ENCODE data around the gene ADARB1. TPM values are rescaled to one million over a fixed set of nuclear protein-coding genes. Genes with fewer than 3 reads are reported as not detected.
A peak's percentile ranks its signal among the peaks of the same experiment; 100 is the strongest.

ADARB1 gene
- total and polyA plus RNA-seq, 4 donors: 54.7 to 224 (median 90.6) TPM

GRCh38 chr21:45202889-45203288 is 128.5 kb downstream of the ADARB1 start:
- Histone ChIP-seq H3K27me3 (ENCODE audit: control insufficient read depth in 1 of 2, insufficient read depth in 2 of 2, low read length in 1 of 2) (no peaks in the 10 kb centered on the region), H3K27ac (ENCODE audit: low read depth in 1 of 2, low read length in 2 of 2) (no peak overlapping the region), H3K36me3 (ENCODE audit: control insufficient read depth in 1 of 2, insufficient read depth in 2 of 2, low read length in 1 of 2) (peaks cover 1 to 10% of the 10 kb centered on the region in 2 donors), H3K4me3 (ENCODE audit: low read length in 2 of 2) (no peak overlapping the region), H3K4me1 (ENCODE audit: control insufficient read depth in 1 of 2, insufficient read depth in 2 of 2, low read length in 2 of 2) (no peaks in the 10 kb centered on the region), H3K9me3 (ENCODE audit: control insufficient read depth, low read length) (no peaks in the 10 kb centered on the region)
- 75 to 79% methylated on average over 16 of the region's 16 CpGs for WGBS, 2 donors
- no peak for ATAC-seq (ENCODE audit: low FRiP score)
- intact Hi-C loops (cut with DNase I): no loop called here
- DNase-seq: no peak

GRCh38 chr21:45203983-45204382 is 129.6 kb downstream of the ADARB1 start:
- Histone ChIP-seq H3K36me3 (ENCODE audit: control insufficient read depth in 1 of 2, insufficient read depth in 2 of 2, low read length in 1 of 2) (peaks cover 4 to 11% of the 10 kb centered on the region in 2 donors), H3K4me1 (ENCODE audit: control insufficient read depth in 1 of 2, insufficient read depth in 2 of 2, low read length in 2 of 2) (no peaks in the 10 kb centered on the region), H3K27ac (ENCODE audit: low read depth in 1 of 2, low read length in 2 of 2) (no peak overlapping the region), H3K9me3 (ENCODE audit: control insufficient read depth, low read length) (no peaks in the 10 kb centered on the region), H3K4me3 (ENCODE audit: low read length in 2 of 2) (no peak overlapping the region), H3K27me3 (ENCODE audit: control insufficient read depth in 1 of 2, insufficient read depth in 2 of 2, low read length in 1 of 2) (no peaks in the 10 kb centered on the region)
- ATAC-seq (ENCODE audit: low FRiP score): no peak
- no peak for DNase-seq
- intact Hi-C loops (cut with DNase I): no loop called here
- WGBS, 2 donors: 57 to 62% methylated on average over 8 of the region's 8 CpGs

GRCh38 chr21:45204395-45204794 is 130.0 kb downstream of the ADARB1 start:
- peaks cover 4 to 7% of the 10 kb centered on the region in 2 donors for H3K36me3 ChIP-seq (ENCODE audit: control insufficient read depth in 1 of 2, insufficient read depth in 2 of 2, low read length in 1 of 2)
- ATAC-seq (ENCODE audit: low FRiP score) (no peak), DNase-seq (no peak)
- H3K27me3 ChIP-seq (ENCODE audit: control insufficient read depth in 1 of 2, insufficient read depth in 2 of 2, low read length in 1 of 2): no peaks in the 10 kb centered on the region
- H3K4me3 ChIP-seq (ENCODE audit: low read length in 2 of 2): no peak overlapping the region
- H3K4me1 ChIP-seq (ENCODE audit: control insufficient read depth in 1 of 2, insufficient read depth in 2 of 2, low read length in 2 of 2): no peaks in the 10 kb centered on the region
- no peak overlapping the region for H3K27ac ChIP-seq (ENCODE audit: low read depth in 1 of 2, low read length in 2 of 2)
- intact Hi-C loops (cut with DNase I): no loop called here
- 76 to 81% methylated on average over 11 of the region's 11 CpGs for WGBS, 2 donors
- no peaks in the 10 kb centered on the region for H3K9me3 ChIP-seq (ENCODE audit: control insufficient read depth, low read length)

- WGBS, 2 donors: 77 to 80% methylated on average over 9 of the region's 9 CpGs
- H3K4me3 ChIP-seq (ENCODE audit: low read length in 2 of 2): no peak overlapping the region
- peaks cover 4 to 16% of the 10 kb centered on the region in 2 donors for H3K36me3 ChIP-seq (ENCODE audit: control insufficient read depth in 1 of 2, insufficient read depth in 2 of 2, low read length in 1 of 2)
- no peaks in the 10 kb centered on the region for H3K27me3 ChIP-seq (ENCODE audit: control insufficient read depth in 1 of 2, insufficient read depth in 2 of 2, low read length in 1 of 2)
- DNase-seq: no peak
- H3K27ac ChIP-seq (ENCODE audit: low read depth in 1 of 2, low read length in 2 of 2): peak overlapping the region in 1 of 2 donors; percentile 4
- no peak for ATAC-seq (ENCODE audit: low FRiP score)
- no peaks in the 10 kb centered on the region for H3K9me3 ChIP-seq (ENCODE audit: control insufficient read depth, low read length)
- no peaks in the 10 kb centered on the region for H3K4me1 ChIP-seq (ENCODE audit: control insufficient read depth in 1 of 2, insufficient read depth in 2 of 2, low read length in 2 of 2)
- intact Hi-C loops (cut with DNase I): loop anchor here in 1 of 2 donors (5.0 kb wide), 1 partner anchor 61 kb away; no protein-coding TSS in a partner anchor
Measured at GRCh38 chr21:45207839-45208626, 133.7 kb downstream of the ADARB1 start.

- DNase-seq: no peak
- H3K27ac ChIP-seq (ENCODE audit: low read depth in 1 of 2, low read length in 2 of 2): no peak overlapping the region
- no peaks in the 10 kb centered on the region for H3K4me1 ChIP-seq (ENCODE audit: control insufficient read depth in 1 of 2, insufficient read depth in 2 of 2, low read length in 2 of 2)
- H3K36me3 ChIP-seq (ENCODE audit: control insufficient read depth in 1 of 2, insufficient read depth in 2 of 2, low read length in 1 of 2): peaks cover 4 to 14% of the 10 kb centered on the region in 2 donors
- intact Hi-C loops (cut with DNase I): loop anchor here in 1 of 2 donors (5.0 kb wide), 1 partner anchor 61 kb away; no protein-coding TSS in a partner anchor
- H3K27me3 ChIP-seq (ENCODE audit: control insufficient read depth in 1 of 2, insufficient read depth in 2 of 2, low read length in 1 of 2): no peaks in the 10 kb centered on the region
- H3K9me3 ChIP-seq (ENCODE audit: control insufficient read depth, low read length): no peaks in the 10 kb centered on the region
- H3K4me3 ChIP-seq (ENCODE audit: low read length in 2 of 2): no peak overlapping the region
- WGBS, 2 donors: 62 to 66% methylated on average over 6 of the region's 6 CpGs
- ATAC-seq (ENCODE audit: low FRiP score): no peak
Measured at GRCh38 chr21:45208627-45208951, 134.2 kb downstream of the ADARB1 start.

- intact Hi-C loops (cut with DNase I): loop anchor here in 1 of 2 donors (5.0 kb wide), 1 partner anchor 62 kb away; no protein-coding TSS in a partner anchor
- no peak for ATAC-seq (ENCODE audit: low FRiP score)
- Histone ChIP-seq H3K36me3 (ENCODE audit: control insufficient read depth in 1 of 2, insufficient read depth in 2 of 2, low read length in 1 of 2) (peaks cover 4 to 14% of the 10 kb centered on the region in 2 donors), H3K4me3 (ENCODE audit: low read length in 2 of 2) (no peak overlapping the region), H3K9me3 (ENCODE audit: control insufficient read depth, low read length) (no peaks in the 10 kb centered on the region), H3K27me3 (ENCODE audit: control insufficient read depth in 1 of 2, insufficient read depth in 2 of 2, low read length in 1 of 2) (no peaks in the 10 kb centered on the region), H3K27ac (ENCODE audit: low read depth in 1 of 2, low read length in 2 of 2) (no peak overlapping the region), H3K4me1 (ENCODE audit: control insufficient read depth in 1 of 2, insufficient read depth in 2 of 2, low read length in 2 of 2) (no peaks in the 10 kb centered on the region)
- no peak for DNase-seq
- 14 to 23% methylated on average over 3 of the region's 3 CpGs for WGBS, 2 donors
Measured at GRCh38 chr21:45209046-45209445, 134.7 kb downstream of the ADARB1 start.

DNA sequence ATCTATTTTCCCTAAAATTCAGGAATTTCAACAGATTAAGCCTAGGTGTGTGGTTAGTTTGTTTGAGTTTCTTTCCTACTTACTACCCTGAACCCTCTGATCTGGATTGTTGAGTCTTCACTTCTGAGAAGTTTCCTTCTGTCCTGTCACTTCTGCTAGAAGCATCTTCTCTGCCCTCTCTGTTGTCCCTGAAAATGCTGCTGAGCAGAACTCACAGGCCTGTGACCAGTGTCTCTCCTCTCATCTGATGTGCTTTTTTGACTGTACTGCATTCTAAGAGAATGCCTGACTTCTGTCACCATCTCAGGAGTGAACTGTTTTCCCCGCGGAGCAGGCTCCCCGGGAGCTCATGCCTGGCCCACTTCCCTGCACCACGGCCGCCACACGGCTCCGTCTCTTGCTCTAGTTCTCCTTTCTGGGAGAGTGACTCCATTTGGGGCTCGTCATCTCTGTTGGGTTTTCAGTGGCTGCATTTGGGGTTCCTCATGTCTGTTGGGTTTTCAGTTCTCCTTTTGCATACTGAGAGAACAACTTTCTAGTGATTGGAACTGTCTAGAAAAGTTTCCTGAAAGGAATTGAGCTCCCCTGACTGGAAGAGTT is 135.4 kb downstream of the ADARB1 start:
- peaks cover 4 to 14% of the 10 kb centered on the region in 2 donors for H3K36me3 ChIP-seq (ENCODE audit: control insufficient read depth in 1 of 2, insufficient read depth in 2 of 2, low read length in 1 of 2)
- no peaks in the 10 kb centered on the region for H3K4me1 ChIP-seq (ENCODE audit: control insufficient read depth in 1 of 2, insufficient read depth in 2 of 2, low read length in 2 of 2)
- intact Hi-C loops (cut with DNase I): loop anchor here in 1 of 2 donors (5.0 kb wide), 1 partner anchor 62 kb away; no protein-coding TSS in a partner anchor
- 66 to 72% methylated on average over 8 of the region's 8 CpGs for WGBS, 2 donors
- DNase-seq (peak in 1 of 2 donors; percentile 71), ATAC-seq (ENCODE audit: low FRiP score) (no peak)
- H3K9me3 ChIP-seq (ENCODE audit: control insufficient read depth, low read length): no peaks in the 10 kb centered on the region
- H3K27ac ChIP-seq (ENCODE audit: low read depth in 1 of 2, low read length in 2 of 2): no peak overlapping the region
- H3K4me3 ChIP-seq (ENCODE audit: low read length in 2 of 2): no peak overlapping the region
- no peaks in the 10 kb centered on the region for H3K27me3 ChIP-seq (ENCODE audit: control insufficient read depth in 1 of 2, insufficient read depth in 2 of 2, low read length in 1 of 2)

DNA sequence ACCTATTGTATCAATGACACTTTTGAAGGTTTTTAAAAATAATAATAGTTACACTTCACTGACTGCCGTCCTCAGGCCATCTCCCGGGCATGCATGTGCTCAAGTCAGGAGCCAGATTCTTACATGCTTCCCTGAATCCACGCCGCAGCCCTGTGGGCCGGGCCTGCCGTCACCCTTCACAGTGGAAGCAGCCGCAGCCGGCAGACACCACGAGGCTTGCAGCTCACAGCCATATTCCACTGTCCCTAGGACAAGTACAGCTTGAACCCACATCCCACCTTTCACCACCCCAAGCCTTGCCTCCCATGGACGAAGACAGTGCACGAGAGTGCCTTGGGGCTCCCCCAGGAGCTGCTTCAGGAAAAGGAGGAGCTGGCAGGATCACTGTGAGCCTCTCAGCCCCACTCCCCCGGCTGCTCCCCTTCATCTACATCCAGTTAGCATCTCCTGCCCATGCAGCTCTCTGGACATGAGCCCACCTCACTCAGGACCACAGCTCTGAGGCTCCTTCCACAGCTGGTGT is 136.1 kb downstream of the ADARB1 start:
- intact Hi-C loops (cut with DNase I): no loop called here
- no peaks in the 10 kb centered on the region for H3K4me1 ChIP-seq (ENCODE audit: control insufficient read depth in 1 of 2, insufficient read depth in 2 of 2, low read length in 2 of 2)
- ATAC-seq (ENCODE audit: low FRiP score): peak; percentile 26
- no peak overlapping the region for H3K4me3 ChIP-seq (ENCODE audit: low read length in 2 of 2)
- H3K36me3 ChIP-seq (ENCODE audit: control insufficient read depth in 1 of 2, insufficient read depth in 2 of 2, low read length in 1 of 2): peaks cover 4 to 12% of the 10 kb centered on the region in 2 donors
- 86 to 89% methylated on average over 12 of the region's 12 CpGs for WGBS, 2 donors
- H3K9me3 ChIP-seq (ENCODE audit: control insufficient read depth, low read length): no peaks in the 10 kb centered on the region
- no peaks in the 10 kb centered on the region for H3K27me3 ChIP-seq (ENCODE audit: control insufficient read depth in 1 of 2, insufficient read depth in 2 of 2, low read length in 1 of 2)
- H3K27ac ChIP-seq (ENCODE audit: low read depth in 1 of 2, low read length in 2 of 2): no peak overlapping the region
- no peak for DNase-seq
